ENCODE measurements around the gene KCTD7. TPM values are rescaled to one million over a fixed set of nuclear protein-coding genes. Genes with fewer than 3 reads are reported as not detected.
"Not testable (repeated sequence)": the region's sequence is repeated elsewhere in the genome, so short reads cannot be mapped to it uniquely, and the experiment has no call there.

The KCTD7 gene
- total and polyA plus RNA-seq, 2 of the 13 experiments (the other 11 are each of a cell fraction or from before 2014, with no cell fraction given), result 7.3 to 13.5 TPM

DNA sequence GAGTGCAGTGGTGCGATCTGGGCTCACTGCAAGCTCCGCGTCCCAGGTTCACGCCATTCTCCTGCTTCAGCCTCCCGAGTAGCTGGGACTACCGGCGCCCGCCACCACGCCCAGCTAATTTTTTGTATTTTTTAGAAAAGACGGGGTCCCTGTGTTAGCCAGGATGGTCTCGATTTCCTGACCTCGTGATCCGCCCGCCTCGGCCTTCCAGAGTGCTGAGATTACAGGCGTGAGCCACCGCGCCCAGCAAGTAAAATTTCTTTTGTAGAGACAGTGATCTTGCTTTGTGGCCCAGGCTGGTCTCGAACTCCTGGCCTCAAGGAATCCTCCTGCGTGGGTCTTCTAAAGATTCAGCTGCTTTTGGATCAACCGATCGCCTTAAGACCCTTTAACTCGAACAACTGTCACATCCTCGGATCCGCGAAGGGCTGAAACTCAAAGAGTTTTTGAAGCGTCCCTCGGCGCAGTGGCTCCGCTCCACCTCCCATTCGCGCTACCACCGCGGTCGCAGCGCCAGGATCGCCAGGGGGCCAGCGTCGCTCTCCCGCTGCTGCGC lies 25.1 kb downstream of the KCTD7 start:
- ATAC-seq; DNase-seq (ENCODE audit: low spot score); H3K9me3 ChIP-seq (ENCODE audit: low read length); FAIRE-seq; H3K36me3 ChIP-seq (replicated peaks in 1 of 2; ENCODE audit: control insufficient read depth in 1 of 2, insufficient read depth in 2 of 2, low read length in 2 of 2); H2AFZ ChIP-seq (ENCODE audit: low read length); in situ Hi-C loops (cut with HindIII; ENCODE audit: extremely low pct_ligation_motif_present, low pct_unique_long_range_greater_than_20kb); H3K27me3 ChIP-seq (ENCODE audit: control insufficient read depth in 1 of 2, insufficient read depth in 2 of 2, low read length in 2 of 2); H4K20me1 ChIP-seq (ENCODE audit: insufficient read depth, low read length); CTCF ChIA-PET (ENCODE audit: low intra/inter-chr PET ratio, low total read pairs): not testable (repeated sequence)
- Histone ChIP-seq H3K9ac (ENCODE audit: insufficient read depth, low read depth, low read length) (peak overlapping the region; percentile 87), H3K79me2 (ENCODE audit: insufficient read depth, low read length) (peaks cover 35% of the 10 kb centered on the region), H3K4me1 (ENCODE audit: insufficient read depth, low read length) (peaks cover 21% of the 10 kb centered on the region), H3K4me2 (ENCODE audit: low read depth, low read length) (peak overlapping the region; percentile 86), H3K4me3 (replicated peaks in 1 of 3; ENCODE audit: insufficient read depth in 1 of 3, low read depth in 2 of 3, low read length in 3 of 3) (peak overlapping the region; percentile 83 to 94 (median 91); a peak in 5 of 6 replicates), H3K27ac (ENCODE audit: extremely low read length, insufficient read depth, low read length) (peak overlapping the region; percentile 94)
- POLR2A ChIA-PET, result interaction anchor here (0.9 to 3.0 kb wide), 20 partner anchors 9 to 342 kb away, joined by 3 to 30 read pairs (median 6); partner anchors contain the start of genes KCTD7, RABGEF1 and TYW1
- TSS peak; percentile 88 for BruUV-seq (replicated peaks)
- WGBS (ENCODE audit: low lambda C conversion rate), result 21% methylated on average over 22 of the region's 41 CpGs
- intact Hi-C loops (cut with micrococcal nuclease; ENCODE audit: unreplicated experiment), result loop anchor here (10.0 kb wide), 1 partner anchor 99 kb away; no protein-coding TSS in a partner anchor
- TF ChIP-seq, protein P1, sequence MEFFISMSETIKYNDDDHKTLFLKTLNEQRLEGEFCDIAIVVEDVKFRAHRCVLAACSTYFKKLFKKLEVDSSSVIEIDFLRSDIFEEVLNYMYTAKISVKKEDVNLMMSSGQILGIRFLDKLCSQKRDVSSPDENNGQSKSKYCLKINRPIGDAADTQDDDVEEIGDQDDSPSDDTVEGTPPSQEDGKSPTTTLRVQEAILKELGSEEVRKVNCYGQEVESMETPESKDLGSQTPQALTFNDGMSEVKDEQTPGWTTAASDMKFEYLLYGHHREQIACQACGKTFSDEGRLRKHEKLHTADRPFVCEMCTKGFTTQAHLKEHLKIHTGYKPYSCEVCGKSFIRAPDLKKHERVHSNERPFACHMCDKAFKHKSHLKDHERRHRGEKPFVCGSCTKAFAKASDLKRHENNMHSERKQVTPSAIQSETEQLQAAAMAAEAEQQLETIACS (CRISPR knock-in tag; IDR thresholded peaks at IDR 0.05), result 0 out of 2 replicates have a peak, but pooled peaks have one; percentile 11
- TF ChIP-seq FOXJ3 (CRISPR knock-in tag; IDR thresholded peaks at IDR 0.05; ENCODE audit: borderline replicate concordance) (peak; percentile 75; the same call in 1 of the 2 replicates), ZNF256 (CRISPR knock-in tag; conservative IDR thresholded peaks at IDR 0.05) (0 out of 2 replicates have a peak, but pooled peaks have one; percentile 7), ZNF460 (CRISPR knock-in tag; IDR thresholded peaks at IDR 0.05; ENCODE audit: borderline replicate concordance) (peak; percentile 27; the same call in 1 of the 2 replicates), HOXA5 (CRISPR knock-in tag; IDR thresholded peaks at IDR 0.05) (0 out of 2 replicates have a peak, but pooled peaks have one; percentile 81), MAF1 (CRISPR knock-in tag; IDR thresholded peaks at IDR 0.05; ENCODE audit: borderline replicate concordance) (peak; percentile 88; the same call in 1 of the 2 replicates), GZF1 (CRISPR knock-in tag; IDR thresholded peaks at IDR 0.05) (peak; percentile 68; the same call in 1 of the 2 replicates), KDM3A (CRISPR knock-in tag; IDR thresholded peaks at IDR 0.05; ENCODE audit: low read depth) (peak; percentile 54; the same call in 1 of the 2 replicates), SNAI1 (CRISPR knock-in tag; IDR thresholded peaks at IDR 0.05; ENCODE audit: borderline replicate concordance) (peak; percentile 91; the same call in 1 of the 2 replicates)
- TF ChIP-seq, protein P2, sequence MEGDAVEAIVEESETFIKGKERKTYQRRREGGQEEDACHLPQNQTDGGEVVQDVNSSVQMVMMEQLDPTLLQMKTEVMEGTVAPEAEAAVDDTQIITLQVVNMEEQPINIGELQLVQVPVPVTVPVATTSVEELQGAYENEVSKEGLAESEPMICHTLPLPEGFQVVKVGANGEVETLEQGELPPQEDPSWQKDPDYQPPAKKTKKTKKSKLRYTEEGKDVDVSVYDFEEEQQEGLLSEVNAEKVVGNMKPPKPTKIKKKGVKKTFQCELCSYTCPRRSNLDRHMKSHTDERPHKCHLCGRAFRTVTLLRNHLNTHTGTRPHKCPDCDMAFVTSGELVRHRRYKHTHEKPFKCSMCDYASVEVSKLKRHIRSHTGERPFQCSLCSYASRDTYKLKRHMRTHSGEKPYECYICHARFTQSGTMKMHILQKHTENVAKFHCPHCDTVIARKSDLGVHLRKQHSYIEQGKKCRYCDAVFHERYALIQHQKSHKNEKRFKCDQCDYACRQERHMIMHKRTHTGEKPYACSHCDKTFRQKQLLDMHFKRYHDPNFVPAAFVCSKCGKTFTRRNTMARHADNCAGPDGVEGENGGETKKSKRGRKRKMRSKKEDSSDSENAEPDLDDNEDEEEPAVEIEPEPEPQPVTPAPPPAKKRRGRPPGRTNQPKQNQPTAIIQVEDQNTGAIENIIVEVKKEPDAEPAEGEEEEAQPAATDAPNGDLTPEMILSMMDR (CRISPR knock-in tag; IDR thresholded peaks at IDR 0.05), result peak; percentile 67; the same call in 1 of the 2 replicates
- TF ChIP-seq, protein P3, sequence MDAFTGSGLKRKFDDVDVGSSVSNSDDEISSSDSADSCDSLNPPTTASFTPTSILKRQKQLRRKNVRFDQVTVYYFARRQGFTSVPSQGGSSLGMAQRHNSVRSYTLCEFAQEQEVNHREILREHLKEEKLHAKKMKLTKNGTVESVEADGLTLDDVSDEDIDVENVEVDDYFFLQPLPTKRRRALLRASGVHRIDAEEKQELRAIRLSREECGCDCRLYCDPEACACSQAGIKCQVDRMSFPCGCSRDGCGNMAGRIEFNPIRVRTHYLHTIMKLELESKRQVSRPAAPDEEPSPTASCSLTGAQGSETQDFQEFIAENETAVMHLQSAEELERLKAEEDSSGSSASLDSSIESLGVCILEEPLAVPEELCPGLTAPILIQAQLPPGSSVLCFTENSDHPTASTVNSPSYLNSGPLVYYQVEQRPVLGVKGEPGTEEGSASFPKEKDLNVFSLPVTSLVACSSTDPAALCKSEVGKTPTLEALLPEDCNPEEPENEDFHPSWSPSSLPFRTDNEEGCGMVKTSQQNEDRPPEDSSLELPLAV (CRISPR knock-in tag; conservative IDR thresholded peaks at IDR 0.05; ENCODE audit: low read depth), result 0 out of 2 replicates have a peak, but pooled peaks have one; percentile 4
- TF ChIP-seq, protein P4, sequence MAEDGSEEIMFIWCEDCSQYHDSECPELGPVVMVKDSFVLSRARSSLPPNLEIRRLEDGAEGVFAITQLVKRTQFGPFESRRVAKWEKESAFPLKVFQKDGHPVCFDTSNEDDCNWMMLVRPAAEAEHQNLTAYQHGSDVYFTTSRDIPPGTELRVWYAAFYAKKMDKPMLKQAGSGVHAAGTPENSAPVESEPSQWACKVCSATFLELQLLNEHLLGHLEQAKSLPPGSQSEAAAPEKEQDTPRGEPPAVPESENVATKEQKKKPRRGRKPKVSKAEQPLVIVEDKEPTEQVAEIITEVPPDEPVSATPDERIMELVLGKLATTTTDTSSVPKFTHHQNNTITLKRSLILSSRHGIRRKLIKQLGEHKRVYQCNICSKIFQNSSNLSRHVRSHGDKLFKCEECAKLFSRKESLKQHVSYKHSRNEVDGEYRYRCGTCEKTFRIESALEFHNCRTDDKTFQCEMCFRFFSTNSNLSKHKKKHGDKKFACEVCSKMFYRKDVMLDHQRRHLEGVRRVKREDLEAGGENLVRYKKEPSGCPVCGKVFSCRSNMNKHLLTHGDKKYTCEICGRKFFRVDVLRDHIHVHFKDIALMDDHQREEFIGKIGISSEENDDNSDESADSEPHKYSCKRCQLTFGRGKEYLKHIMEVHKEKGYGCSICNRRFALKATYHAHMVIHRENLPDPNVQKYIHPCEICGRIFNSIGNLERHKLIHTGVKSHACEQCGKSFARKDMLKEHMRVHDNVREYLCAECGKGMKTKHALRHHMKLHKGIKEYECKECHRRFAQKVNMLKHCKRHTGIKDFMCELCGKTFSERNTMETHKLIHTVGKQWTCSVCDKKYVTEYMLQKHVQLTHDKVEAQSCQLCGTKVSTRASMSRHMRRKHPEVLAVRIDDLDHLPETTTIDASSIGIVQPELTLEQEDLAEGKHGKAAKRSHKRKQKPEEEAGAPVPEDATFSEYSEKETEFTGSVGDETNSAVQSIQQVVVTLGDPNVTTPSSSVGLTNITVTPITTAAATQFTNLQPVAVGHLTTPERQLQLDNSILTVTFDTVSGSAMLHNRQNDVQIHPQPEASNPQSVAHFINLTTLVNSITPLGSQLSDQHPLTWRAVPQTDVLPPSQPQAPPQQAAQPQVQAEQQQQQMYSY (CRISPR knock-in tag; IDR thresholded peaks at IDR 0.05), result peak; percentile 80; the same call in 1 of the 2 replicates

All from HepG2 (cell line).